ENCODE results near the gene PPY.
"Not testable (repeated sequence)": the region's sequence is repeated elsewhere in the genome, so short reads cannot be mapped to it uniquely, and the experiment has no call there.

- TF ChIP-seq CTCF (IDR thresholded peaks at IDR 0.05; ENCODE audit: low read length); EZH2 (IDR thresholded peaks at IDR 0.05; ENCODE audit: borderline replicate concordance, low read length): not testable (repeated sequence)
Measured at GRCh38 chr17:43939452-43939851, 2.8 kb downstream of the PPY start.
